C1 segment of cervical spinal cord (tissue), 14 donors: Measurements from ENCODE around the gene OTOGL.
"Not testable (repeated sequence)": the region's sequence is repeated elsewhere in the genome, so short reads cannot be mapped to it uniquely, and the experiment has no call there.

Experiments
- DNase-seq, 14 donors: peaks; one replicate each; lab custom pipeline; 2025; lab: John Stamatoyannopoulos, UW

OTOGL gene

DNA sequence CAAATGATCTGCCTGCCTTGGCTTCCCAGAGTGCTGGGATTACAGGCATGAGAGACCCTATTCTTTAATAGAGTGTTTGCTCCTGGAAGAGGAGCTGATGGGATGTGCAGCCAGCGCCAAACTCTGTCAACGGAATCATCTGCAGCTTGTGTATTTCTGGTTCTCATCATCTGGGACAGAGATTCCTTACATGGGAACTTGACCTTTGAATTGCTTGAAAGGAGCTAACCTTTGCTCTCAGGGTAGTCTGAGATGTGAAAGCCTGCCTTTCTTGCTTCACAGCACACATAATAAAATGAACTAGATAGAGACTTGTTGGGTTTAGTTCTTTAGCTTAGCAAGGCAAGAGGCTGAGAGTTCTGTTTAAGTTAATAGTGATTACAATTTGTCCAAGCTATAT is 120.0 kb downstream of the OTOGL start:
- DNase-seq, result no peak

DNA sequence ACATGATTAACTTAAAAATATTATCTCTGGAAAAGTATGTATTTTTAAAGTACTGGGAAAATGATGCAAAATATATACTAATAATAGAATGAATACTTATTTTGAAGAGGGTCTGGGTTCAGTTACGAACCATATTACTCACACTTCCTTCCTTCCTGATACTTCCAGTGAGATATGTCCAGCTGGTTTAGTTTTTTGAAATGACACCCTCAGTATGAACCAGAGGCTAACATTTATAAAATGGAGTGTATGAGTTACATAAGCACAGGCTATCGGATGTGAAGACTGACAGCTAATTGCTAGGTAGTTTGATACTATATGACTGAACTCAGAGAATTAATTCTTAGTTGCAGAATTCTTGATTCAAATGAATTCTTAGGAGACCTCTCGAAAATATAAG is 122.9 kb downstream of the OTOGL start:
- DNase-seq, result no peak

DNA sequence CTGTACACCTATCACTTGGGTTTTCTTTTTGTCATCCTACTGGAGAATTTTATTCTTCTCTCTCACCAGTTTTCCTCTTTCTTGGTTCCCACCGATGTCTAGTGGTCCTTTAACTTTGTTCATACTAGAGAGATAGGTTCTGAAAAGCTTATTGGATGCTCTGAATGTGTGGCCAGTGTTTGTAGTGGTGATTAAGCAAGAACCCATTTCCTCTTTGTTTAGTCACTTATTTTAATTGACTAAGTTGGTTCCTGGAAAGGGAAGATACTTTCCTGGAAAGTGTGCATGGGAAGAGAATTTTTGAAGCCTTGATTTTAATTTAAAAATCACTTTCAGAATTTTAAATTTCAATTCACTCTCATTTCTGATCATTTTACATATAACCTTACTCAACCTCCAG is 127.2 kb downstream of the OTOGL start:
- no peak for DNase-seq

- DNase-seq, result not testable (repeated sequence)
These were observed 128.6 kb downstream of the OTOGL start for GRCh38 chr12:80227904-80228303.

GRCh38 chr12:80230068-80230467 is 130.7 kb downstream of the OTOGL start:
- peak in 2 of 14 donors; percentile 0 to 47 for DNase-seq

- no peak for DNase-seq
These were observed 133.5 kb downstream of the OTOGL start for GRCh38 chr12:80232837-80233236.

DNA sequence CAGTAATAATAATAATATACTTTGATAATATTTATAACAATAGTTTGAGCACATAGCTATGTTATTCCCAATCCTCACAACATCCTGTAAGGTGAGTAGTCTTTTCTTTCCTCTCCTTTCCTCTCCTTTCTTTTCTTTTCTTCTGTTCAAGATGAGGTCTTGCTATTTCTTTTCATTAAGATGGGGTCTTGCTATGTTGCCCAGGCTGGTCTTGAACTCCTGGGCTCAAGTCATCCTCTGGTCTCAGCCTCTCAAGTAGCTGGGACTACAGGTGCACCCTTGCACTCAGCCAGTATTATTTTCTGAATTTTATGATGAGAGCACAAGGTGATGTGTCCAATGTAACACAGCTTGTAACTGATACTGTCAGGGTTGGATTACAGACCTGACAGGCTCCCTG is 134.6 kb downstream of the OTOGL start:
- no peak for DNase-seq

- DNase-seq, result no peak
These were observed 135.3 kb downstream of the OTOGL start for GRCh38 chr12:80234667-80235066.

GRCh38 chr12:80235944-80236343 is 136.6 kb downstream of the OTOGL start:
- no peak for DNase-seq

DNA sequence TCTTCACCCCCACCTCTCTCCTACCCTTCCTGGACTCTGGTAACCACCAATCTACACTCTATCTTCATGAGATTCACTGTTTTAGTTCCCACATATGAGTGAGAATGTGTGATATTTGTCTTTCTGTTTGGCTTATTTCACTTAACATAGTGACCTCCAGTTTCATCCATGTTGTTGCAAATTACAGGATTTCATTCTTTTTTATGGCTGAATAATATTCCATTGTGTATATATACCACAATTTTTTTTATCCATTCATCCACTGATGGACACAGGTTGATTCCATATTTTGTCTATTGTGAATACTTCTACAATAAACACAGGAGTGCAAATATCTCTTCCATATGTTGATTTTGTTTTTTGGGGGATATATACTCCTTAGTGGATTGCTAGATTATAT is 140.5 kb downstream of the OTOGL start:
- DNase-seq, result no peak

DNA sequence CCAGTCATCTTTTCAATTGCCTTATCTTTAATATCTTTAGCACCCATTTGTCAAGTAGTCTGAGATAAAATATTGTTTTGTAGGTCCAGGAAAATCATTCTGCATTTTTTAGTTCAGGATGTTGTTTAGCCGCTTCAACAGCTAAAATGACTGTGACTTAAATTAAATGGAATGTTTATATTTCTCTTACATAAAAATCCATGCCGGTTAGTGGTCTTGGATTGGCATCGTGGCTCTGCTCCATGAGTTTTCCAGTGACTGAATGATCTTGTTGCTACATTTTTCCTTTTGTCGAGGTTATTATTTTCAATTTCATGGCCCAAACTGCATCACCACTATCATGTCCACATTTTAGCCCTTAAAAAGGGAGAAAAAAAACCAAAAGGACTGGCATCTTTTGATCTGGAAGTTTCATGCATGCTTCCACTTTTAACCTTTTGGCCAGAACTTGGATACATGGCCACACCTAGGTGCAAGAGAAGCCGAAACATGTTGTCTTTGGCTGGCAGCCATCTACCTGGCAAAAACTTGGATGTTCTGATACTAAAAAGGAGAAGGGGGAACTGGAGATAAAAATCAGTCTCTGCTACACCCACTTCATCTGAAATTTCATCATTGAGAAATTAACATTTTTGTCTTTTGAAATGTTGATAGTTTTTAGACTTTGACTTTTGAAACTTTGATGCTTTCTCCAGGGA is 142.4 kb downstream of the OTOGL start:
- no peak for DNase-seq

GRCh38 chr12:80242321-80242720 is 143.0 kb downstream of the OTOGL start:
- DNase-seq, result no peak

- not testable (repeated sequence) for DNase-seq
These were observed 150.2 kb downstream of the OTOGL start for GRCh38 chr12:80249581-80249980.

GRCh38 chr12:80257920-80258319 is 158.6 kb downstream of the OTOGL start:
- DNase-seq, result no peak

DNA sequence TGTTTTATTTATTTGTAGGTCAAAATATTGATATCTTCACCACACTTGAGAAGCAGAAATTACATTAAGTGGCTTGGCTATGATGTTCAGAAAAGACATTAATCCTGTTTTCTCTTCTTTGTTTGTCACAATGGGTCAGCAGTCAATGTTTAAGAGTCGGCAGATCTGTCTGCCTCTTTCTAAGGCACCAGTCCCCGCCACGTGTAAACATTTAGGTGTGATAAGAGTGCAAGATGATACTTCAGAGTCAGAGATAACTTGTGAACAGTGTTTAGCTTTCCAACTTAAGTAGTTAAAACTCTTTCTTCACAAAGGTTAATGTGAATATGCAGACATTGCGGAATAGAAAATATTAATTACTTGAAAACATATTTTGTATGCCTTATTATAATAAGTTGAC is 160.9 kb downstream of the OTOGL start:
- no peak for DNase-seq

DNA sequence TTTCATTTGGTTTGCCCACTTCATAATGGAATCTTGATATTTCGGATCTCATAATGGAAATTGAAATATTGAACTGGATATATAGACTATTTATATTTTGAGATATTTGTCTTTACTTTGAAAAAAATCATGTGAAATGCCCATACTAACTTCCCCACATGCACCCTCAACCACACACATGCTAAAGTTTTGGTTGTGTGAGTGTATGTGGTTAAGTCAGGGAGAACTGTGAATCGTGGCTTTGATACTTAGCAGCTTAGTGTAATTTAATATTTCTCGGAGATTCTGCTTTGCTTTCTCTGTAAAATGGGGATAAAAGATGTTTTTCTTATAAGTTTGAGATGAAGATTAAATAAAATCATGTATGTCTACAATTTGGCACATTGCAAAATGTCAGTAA is 162.1 kb downstream of the OTOGL start:
- DNase-seq, result no peak

DNA sequence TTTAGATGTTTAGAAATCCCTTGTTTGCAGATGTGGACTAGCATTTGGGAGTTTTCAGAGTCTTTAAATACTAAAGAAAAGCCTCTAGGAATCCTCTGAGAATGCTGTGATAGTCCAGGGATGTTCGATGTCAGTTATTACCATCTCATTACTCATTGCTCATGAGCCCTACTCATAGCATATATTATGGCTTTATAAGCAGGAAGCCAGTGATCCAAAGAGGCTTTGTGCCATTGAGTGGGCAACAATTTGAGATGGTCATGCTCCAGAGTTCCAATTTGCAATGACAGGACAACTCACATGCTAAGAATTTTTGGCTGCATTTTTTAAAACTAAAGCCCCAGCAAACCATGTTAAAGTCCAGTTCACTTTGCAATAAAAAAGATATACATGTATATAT is 163.0 kb downstream of the OTOGL start:
- DNase-seq, result no peak

- DNase-seq, result no peak
These were observed 163.4 kb downstream of the OTOGL start for GRCh38 chr12:80262771-80263170.

DNA sequence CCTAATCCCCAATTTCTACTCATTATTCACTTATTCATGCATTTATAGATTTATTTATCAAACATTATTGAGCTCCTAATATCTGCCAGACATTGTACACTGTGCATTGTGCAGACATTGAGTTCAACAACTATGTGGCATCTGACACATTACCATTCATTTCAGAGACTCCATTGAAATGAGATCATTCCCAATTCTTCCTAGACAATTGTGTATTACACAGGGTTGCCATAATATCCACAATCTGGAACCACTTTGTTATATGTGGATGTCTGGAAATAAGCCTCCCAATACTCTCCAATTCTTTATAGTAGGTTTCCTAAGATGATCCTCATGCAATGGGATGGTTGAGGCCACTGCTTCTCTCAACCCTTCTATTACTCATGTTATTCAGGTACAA is 165.0 kb downstream of the OTOGL start:
- no peak for DNase-seq

GRCh38 chr12:80264891-80265290 is 165.6 kb downstream of the OTOGL start:
- DNase-seq, result no peak

DNA sequence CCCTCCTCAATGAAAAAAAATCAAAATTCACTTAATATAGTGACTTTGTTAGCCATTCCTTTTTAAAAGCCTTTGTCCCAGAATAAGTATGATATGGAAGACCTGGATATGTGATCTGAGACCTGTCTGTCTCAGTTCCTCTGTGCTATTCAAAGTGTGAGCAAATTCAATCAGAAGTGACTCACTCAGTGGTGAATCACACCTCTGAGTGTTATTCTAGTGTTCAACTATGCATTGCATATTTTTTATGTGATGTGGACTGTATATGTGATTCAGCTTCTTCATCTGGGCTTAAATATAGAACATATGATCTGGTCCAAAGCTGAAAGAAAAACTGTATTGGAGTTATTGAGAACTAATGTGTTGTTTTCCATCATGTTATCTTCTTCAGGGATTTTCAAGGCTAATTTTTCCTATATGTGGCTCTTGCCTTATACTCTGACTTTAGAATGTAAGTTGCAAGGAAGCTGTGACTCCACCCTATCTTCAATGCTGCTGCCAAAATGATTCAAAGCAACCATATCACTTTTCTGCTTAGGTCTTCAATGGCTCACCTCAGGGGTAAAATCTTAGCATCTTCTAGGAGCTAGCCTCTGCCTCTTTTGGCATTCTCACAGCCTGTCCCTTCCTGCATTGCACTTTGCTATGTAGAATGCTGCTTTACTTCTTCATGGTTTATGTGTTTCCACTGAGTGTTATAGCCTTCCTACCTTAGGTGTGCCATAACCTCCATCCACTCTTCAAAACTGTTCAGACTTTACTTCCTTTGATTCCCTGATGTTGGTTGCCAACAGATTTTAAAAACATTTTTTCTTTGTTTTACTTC is 169.8 kb downstream of the OTOGL start:
- DNase-seq, result no peak

GRCh38 chr12:80269803-80270552 is 170.6 kb downstream of the OTOGL start:
- peak in 1 of 14 donors; percentile 3 for DNase-seq
